GM18861 (cell line): ENCODE results near the gene C3orf49.

Experiments
- ATAC-seq: cut with Tn5 transposase; IDR thresholded peaks from one replicate; pipeline ENCODE4 v1.9.1; 2021; ENCODE audit not compliant: unreplicated experiment

Gene C3orf49, protein sequence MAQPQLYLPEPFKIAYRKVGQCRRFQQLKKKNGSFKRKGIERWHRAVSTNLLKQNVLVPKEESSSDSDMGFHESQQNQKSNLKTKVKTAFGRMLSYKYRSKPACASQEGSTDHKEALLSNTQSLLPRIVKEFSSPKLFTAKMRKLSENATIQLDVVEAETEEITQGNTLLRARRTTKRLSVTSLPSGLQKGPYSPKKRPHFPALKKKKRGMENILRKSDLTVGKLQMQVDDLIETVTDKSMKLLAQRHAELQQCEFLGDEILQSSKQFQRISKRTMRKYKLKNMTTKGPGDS

DNA sequence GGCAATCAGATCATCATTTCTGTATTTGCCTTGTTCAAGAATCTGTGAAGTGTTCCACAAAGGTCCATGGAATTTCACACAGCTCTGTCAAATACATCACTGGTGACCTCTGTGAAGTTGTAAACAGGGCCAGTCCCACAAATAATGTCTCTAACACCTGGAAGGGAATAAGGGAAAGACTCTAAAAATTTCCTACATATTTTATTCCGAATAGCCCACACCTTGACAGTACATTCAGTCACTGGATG lies at the start of gene C3orf49:
C3orf49 (plus strand) TSS at position 149 of the 248 bp plus-strand sequence. CDS start 173 bp downstream, outside the sequence.
- no peak for ATAC-seq

- ATAC-seq = no peak
These were observed 44.3 kb upstream of the C3orf49 start for GRCh38 chr3:63774781-63775180.

DNA sequence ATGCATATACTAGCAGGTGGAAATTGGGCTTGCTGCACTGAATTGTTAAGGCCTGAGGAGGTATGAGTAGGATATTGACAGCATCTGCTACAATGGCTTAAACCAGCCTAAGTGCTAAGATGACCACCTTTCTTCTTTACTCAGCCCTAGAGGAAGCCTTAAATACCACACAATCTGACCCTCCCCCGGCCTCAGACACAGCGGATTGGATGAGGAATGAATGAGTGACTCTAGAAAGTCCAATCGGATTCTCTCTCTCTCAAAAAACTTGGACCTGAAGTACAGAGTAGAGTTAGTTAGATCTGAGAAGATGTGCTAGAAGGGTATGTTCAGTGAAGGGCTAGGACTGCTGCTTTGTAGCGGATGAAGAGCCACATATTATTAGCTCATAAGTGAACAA lies 39.9 kb upstream of the C3orf49 start:
- no peak for ATAC-seq

DNA sequence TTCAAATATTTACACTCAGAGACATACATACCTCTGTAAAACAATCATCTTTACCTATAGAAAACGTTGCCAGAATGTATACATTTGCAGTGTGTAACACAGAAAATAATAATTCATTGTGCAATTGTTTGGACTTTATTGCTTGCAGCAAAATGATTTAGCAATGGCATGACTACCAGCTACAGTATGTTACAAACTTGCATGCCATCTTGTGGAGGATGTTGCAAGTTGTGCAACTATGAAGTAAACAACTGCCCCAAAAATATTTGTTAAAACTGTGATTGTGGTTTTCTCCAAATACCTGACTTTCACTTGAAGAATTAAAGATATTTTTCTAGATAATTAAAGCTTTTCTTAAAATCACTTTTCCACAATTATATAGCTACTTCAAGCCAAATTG lies 27.1 kb upstream of the C3orf49 start:
- no peak for ATAC-seq

- no peak for ATAC-seq
These were observed 23.7 kb upstream of the C3orf49 start for GRCh38 chr3:63795438-63795837.

- no peak for ATAC-seq
These were observed 20.6 kb upstream of the C3orf49 start for GRCh38 chr3:63798544-63798943.

DNA sequence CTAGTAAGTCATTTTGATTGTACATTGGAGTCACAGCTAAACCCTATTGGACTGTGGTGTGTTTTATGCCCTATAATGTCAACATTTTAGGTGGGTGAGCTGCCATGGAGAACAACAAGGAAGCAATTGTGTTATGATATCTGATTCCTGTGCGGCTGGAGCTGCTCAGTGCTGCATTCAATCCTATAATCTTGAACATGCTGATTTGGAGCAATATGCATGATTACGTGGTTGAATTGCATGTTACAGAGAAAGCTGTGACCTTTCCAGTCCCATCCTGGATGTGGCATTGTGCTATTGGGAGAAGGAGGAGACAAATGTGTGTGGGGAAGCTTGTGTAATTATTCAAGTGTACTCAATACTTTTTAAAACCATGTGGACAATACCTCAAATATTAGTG lies 20.1 kb upstream of the C3orf49 start:
- no peak for ATAC-seq

DNA sequence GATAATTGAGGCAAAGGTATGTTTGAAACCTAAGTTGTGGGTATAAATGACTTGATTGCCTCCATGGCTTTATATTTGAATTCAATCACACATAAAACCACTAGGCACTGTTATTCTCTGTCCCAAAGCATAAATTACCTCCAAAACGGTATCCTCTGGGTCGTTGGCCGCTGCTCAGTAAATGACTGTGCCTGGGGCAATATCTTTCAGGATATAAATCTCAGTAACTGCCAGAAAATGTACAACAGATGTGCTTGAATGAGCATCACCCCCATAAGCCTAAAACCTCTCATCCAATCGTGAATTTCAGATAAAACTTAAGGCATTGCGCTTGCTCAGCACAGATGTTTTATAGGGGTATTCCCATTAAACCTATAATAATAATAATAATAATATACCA lies 19.0 kb upstream of the C3orf49 start:
- no peak for ATAC-seq

- ATAC-seq = no peak
These were observed 15.2 kb upstream of the C3orf49 start for GRCh38 chr3:63803911-63804310.

- ATAC-seq = no peak
These were observed 11.0 kb upstream of the C3orf49 start for GRCh38 chr3:63807961-63808565.

DNA sequence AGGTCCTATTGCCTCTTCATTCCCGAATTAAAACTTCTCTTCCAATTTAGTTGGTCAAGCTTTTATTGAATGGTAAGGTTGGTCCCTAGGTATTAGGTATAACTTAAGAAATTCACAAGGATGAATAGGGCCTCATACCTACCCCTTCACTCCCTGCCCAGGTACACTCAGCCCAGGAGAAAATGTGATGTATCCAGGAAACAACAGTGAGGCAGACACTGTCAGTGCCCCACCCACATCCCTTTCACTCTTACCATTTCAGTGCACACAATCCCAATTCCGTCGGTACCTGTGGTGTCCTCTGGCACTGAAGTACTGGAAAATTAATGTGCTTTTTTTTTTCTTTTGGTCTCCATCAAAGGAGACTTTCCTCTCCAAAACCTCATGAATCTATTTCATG lies 10.5 kb upstream of the C3orf49 start:
- ATAC-seq = no peak

GRCh38 chr3:63809607-63810006 lies 9.5 kb upstream of the C3orf49 start:
- no peak for ATAC-seq

GRCh38 chr3:63814237-63814636 lies 4.9 kb upstream of the C3orf49 start:
- no peak for ATAC-seq

DNA sequence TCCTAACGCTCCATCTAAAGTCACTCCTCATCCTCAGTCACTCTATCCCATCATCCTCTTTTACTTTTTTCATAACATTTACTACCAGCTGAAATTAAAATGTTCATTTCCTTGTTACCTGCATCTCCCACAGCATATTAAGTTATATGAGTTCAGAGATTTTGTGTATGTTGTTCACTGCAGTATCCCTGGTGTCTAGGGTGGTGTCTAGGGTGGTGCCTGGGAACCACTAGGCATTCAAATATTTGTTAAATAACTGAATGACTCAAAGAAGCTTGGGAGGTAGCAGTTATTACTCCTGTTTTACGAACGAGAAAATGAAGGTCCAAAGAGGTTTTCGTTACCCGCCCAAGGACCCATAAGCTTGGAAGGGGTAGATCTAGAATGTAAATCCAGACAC lies 1.9 kb upstream of the C3orf49 start:
- no peak for ATAC-seq

GRCh38 chr3:63818282-63819150 lies 583 bp upstream of the C3orf49 start:
- peak; percentile 89 for ATAC-seq

DNA sequence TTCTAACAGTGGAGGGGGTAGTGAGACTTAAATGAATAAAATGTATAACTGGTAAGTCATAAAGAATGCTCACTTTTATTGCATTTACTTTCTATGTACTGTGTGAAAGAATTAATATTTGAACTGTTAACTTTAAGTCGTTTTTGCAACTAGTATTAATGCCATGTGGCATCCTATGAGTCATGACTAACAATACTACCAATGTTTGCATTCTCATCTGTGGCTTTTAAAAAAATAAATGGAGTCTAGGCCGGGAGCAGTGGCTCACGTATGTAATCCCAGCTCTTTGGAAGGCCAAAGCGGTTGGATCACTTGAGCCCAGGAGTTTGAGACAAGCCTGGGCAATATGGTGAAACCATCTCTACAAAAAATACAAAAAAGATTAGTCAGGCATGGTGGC lies 5.2 kb downstream of the C3orf49 start:
- no peak for ATAC-seq

DNA sequence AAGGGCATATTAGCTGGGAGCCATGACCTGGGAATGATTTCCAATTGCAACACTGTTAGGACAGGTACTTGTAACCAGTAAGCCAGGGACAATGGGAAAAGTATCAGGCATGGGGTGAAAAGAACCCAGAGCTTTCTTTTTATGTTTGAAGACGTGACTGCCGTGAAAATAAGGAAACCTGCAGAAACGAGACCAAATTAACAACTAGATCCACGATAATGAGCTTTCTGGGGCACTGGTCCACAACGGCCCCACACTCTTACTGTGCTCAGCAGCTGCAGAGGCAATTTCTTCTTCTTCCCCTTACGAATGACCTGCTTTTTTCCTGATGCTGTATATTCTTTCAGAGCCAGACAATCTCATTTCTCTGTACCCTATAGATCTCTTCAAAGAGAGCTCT lies 11.4 kb downstream of the C3orf49 start:
- ATAC-seq = no peak

DNA sequence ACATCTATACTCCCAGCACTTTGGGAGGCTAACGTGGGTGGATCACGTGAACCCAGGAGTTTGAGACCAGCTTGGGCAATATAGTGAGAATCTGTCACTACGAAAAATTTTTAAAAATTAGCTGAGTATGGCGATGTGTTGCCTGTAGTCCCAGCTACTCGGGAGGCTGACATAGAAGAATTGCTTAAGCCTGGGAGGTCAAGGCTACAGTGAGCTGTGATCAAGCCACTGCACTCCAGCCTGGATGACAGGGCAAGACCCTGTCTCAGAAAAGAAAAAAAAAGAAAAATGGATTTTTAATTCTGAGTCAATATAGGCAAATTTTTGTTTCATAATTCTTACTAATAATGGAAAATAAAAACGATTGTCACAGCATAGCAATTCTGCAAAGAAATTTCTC lies 13.3 kb downstream of the C3orf49 start:
- no peak for ATAC-seq

- no peak for ATAC-seq
These were observed 22.6 kb downstream of the C3orf49 start for GRCh38 chr3:63841704-63842103.

GRCh38 chr3:63842127-63842526 lies 23.0 kb downstream of the C3orf49 start:
- ATAC-seq = no peak

- ATAC-seq = no peak
These were observed 26.1 kb downstream of the C3orf49 start for GRCh38 chr3:63845215-63845614.

- ATAC-seq = no peak
These were observed 28.8 kb downstream of the C3orf49 start for GRCh38 chr3:63847718-63848450.
